Stimulated activated CD8-positive, alpha-beta memory T cell treated with anti-CD3 and anti-CD28 coated beads, Interleukin-7, amount 100 ng/mL, for 24 hours (primary cell): Measurements from ENCODE around the gene EFCAB6.

Experiments used
- DNase-seq: peaks from one replicate; pipeline ENCODE4 v3.0.0-alpha.2; 2020; ENCODE audit warnings: low read depth

EFCAB6 gene

DNA sequence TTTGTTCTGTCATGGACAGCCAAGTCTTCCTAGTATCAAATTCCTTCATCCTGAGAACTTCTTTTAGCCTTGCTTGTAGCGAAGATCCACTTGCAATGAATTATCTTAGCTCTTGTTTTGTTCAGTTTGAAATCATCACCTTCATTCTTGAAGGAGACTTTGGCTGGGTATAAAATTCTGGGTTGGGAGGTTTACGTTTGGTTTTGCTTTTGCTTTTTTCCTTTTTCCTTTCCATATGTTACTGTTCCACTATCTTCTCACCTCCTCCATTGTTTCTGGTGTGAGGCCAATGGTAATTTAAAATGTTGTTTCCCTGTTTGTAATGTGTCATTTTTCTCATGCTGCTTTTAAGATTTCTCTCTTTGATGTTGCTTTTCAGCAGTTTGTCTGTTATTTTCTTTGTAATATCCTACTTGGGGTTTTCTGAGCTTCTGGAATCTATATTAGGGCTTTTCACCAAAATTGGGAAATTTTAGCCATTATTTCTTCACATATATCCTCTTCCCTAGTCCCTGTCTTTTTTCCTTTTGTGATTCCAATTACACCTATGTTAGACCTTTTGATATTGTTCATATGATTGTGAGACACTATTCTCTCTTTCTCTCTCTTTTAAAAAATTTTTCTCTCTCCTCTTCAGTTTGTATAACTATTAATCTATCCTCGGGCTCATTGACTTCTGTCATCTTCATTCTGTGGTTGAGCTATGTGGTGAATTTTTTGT is 172.7 kb downstream of the EFCAB6 start:
- no peak for DNase-seq

DNA sequence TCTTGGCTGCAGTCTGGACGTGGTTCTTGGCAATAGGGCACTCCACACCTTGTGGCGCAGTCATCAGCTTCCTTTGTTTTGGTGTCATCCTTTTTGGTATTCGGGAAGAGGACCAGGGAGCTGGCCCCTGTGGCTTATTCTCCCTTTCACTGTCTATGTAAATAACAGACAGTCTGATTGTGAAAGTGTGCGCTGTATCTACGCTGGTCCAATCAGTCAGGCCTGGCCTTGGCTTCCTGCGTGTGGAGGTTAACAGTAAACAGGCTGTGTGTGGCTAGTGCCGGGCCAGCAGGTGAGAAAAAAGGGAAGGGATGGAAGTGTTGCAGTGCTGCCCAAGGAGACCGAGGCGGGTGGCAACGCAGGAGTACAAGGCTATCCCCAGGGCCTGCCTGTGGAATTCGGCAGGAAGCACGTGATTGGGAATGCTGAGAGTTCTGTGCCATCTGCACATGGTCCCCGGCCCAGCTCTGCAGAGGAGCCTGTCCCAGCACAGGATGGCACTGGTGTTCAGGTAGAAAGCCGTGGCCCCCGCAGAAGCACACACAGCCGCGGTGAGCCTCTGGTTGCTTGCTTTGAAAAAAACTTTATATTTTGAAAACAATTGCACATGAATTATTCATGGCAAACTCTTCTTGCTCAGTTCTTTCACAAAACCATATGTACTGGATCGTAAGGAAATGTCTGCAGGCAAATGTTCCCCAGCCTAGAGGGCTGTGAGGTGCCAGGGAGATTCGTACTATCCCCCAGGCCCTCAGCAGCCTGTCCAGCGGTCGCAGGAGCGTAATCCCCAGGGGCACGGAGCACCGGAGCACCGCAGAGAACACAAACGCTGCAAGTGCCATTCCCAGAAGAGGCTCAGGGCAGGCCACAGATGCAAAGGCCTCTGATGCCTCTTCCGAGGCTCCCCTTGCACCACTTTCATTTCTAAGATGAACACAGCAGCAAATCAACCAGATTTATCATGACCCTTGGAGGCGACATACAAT is 174.5 kb downstream of the EFCAB6 start:
- no peak for DNase-seq

GRCh38 chr22:43636086-43636485 is 176.0 kb downstream of the EFCAB6 start:
- no peak for DNase-seq

DNA sequence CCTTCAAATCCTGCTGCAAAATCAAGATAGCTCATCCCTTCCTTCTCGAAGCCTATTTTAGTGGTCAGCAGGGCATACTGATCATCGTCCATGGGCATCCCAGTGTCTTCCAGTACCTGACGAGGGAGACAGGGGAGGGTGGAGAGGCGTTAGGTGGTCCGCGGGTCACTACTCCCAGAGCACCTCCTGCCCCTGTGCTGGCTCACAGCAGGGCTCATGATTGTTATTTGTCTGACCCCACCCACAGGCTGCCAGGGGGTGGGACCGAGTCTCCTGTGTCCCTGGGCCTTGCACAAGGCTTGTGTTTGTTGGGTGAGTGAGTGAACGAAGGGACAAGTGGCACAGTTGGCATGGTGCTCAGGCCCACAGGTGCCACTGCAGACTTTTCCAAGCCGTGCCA is 177.0 kb downstream of the EFCAB6 start:
- DNase-seq, result no peak

DNA sequence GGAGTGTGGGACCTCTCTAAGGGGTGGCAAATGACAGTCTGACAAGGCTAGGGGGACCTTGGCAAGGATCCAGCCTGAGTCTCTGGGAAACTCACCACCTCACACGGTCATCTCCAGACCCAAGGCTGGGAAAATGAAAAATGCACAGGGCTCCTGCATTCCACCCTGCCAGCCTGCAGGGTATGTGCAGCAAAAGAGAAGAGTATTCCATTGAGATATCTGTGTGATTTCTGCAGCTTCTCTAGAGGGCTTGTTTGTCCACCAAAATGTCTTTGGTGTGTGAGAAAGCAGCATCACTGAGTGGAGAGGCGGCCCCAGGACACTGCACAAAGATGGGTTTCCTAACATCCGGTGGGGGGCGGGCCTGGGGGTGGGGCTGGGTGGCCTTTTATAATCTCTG is 177.8 kb downstream of the EFCAB6 start:
- DNase-seq, result no peak

- no peak for DNase-seq
Observed at GRCh38 chr22:43633631-43634285, 178.3 kb downstream of the EFCAB6 start.

- DNase-seq, result no peak
Observed at GRCh38 chr22:43631846-43632245, 180.3 kb downstream of the EFCAB6 start.

DNA sequence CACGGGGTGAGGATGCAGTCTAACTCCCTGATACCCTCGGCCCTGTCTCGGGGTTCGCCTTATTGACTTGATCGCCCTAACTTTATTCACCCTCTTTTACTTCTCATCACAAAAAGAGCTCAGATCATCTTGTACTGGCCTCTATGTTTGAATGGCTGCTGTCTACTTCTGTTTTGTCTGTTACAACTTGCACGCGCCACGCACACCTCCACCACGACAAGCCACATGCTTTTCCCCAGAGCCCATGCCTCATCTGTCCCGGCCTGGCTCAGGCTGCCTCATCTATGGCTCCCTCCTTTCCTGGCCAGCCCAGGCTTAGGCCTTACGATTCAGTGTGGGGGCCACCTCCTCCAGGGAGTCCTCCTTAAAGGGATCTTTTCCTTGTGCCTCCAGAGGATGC is 180.9 kb downstream of the EFCAB6 start:
- DNase-seq, result no peak

DNA sequence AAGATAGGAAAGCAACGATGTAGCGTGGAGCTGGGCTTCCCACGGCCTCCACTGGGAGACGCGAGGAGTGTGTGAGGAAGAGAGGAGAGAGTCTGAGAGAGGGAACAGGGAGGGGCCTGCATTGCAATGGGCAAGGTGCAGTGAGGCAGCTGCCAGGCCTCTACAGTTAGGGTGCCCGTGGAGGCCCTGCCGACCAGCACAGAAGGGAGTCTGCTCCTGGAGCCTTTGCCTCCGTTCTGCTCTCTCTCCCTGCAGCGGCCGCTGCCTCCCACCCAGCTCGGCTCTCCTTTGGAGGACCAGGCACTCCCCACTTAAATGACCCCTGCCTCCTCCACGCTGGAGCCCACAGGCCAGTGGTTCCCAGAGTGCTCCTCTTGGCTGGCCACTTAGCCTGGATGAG is 181.7 kb downstream of the EFCAB6 start:
- DNase-seq, result no peak

DNA sequence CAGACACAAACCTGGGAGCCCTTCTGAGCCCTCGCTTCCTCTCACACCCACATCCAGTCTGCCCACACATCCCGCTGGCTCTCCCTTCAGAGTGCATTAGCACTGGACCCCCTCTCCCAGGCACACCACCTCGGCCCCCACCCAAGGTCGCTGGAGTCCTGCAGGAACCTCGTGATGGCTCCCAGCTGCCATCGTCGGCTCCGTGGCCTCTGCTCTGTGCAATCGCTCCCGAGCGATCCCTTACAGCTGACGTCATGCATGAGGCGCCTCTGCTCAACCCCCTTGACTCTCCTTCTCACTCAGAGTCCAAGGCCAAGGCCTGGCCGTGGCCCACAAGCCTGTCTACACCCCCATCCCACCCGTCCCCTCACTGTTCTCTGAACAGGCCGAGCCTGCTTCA is 183.9 kb downstream of the EFCAB6 start:
- no peak for DNase-seq

- no peak for DNase-seq
Observed at GRCh38 chr22:43627485-43628213, 184.5 kb downstream of the EFCAB6 start.

GRCh38 chr22:43625242-43625641 is 186.9 kb downstream of the EFCAB6 start:
- DNase-seq, result no peak

DNA sequence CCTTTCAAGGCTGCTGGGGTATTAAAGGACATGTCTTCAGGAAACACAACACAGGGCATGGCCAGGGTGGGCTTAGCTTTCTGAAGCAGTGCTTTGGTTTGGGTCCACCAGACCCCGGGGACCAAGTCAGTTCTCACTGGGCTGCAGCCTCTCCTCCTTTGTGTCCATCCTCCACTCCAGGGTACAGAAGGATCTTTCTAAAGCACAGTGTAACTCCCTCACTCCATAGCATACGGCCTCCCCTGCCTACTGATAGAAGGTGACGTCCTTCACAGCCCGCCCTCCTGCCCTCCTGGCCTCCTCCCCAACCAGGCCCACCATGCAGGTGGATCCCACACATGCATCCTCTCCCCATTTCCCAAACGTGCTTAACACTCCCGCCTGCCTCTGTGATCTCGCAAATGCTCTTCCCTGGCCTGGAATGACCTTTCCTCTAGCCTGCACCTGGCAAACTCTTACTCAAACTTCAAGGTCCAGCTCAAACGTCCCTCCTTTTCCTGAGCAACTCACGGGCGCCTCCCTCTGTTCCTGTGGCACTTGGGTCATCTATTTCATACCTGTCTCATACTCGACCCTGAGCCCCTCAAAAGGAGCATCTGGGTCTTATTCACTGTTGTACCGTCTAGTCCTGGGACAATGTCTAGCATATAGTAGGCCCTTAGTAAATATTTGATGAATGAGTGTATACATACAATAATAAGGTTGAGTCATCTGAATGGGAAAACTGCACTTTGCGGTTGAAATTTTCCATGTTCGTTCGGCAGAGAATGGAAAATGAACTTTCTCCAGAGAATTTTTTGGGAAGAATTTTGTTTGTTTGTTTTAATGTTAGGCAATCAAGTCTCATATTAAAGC is 187.7 kb downstream of the EFCAB6 start:
- DNase-seq, result no peak

- DNase-seq, result no peak
Observed at GRCh38 chr22:43622886-43623285, 189.2 kb downstream of the EFCAB6 start.

GRCh38 chr22:43620197-43620596 is 191.9 kb downstream of the EFCAB6 start:
- DNase-seq, result no peak

DNA sequence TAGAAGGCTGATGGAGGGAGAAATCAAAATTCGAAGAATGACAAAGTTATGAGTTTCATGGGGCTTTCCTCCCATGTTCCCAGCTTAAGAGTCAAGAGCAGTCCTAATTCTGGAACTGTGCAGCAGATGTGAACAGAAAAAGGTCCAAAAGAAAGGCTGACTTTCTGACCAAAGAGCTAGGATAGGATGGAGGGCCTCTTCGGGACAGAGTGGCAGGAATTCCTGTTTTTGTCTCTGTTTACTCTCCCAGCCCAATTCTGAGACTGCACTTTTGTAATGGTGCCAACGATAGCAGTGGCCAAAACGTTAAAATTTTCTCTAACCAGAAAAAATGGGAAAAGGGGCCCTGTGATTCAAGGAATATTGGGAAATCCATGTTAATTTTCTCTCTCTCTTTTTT is 193.6 kb downstream of the EFCAB6 start:
- no peak for DNase-seq

DNA sequence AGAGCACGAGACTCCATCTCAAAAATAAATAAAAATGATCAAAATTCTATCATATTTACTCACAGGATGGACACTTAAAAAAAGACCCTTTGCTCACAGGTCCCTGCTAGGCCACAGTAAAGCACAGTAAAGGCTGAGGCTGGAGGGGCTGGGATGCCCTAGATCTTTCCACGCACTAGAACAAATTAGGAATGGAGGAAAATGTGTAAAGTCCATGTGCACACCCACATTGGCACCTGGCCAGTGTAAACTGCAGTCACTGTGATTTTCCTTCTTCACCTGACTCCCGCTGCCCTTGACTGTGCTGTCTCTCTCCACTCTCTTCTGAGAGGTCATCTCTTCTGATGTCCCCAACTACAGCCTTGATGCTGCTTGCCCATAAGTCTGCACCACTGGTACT is 195.5 kb downstream of the EFCAB6 start:
- no peak for DNase-seq

DNA sequence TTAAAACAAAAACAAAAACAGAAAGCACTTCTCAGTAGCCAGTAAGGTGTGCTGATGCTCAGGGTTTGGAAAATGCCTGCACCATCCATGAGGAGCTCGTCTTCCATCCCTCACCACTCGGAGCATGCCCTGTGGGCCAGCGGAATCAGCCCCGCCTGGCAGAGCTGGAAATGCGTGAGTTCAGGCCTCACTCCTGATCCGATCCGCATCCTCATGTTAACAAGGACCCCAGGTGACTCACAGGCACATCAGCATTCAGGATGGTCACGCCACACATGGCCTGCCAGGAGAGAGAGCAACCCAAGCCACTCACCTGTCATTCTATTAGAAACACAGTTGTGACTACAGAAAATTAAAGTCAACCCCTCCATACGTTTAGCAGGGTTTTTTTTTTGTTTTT is 211.8 kb downstream of the EFCAB6 start:
- DNase-seq, result no peak

GRCh38 chr22:43592476-43592875 is 219.6 kb downstream of the EFCAB6 start:
- DNase-seq, result no peak

DNA sequence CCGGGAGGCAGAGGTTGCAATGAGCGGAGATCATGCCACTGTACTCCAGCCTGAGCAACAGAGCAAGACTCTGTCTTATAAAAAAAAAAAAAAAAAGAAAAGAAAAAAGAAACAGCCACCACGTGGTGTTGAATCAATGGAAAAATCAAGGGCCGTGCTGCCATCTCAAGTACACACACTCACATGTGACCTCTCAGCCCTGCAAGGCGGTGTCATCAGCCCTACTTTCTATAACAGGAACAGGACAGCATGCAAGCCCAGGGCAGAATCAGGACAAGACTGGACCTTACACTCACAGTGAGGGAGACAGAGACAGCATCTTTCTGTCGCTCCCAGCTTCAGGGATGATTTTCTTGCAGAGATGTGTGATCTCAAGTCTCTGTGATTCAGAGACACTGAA is 220.7 kb downstream of the EFCAB6 start:
- DNase-seq, result no peak

- DNase-seq, result no peak
Observed at GRCh38 chr22:43587574-43587973, 224.5 kb downstream of the EFCAB6 start.
